MM.1S (cell line): Measurements from ENCODE around the gene CYTH1.

Experiments used
- DNase-seq: peaks from one replicate; pipeline ENCODE4 v3.0.0-alpha.2; 2015
- H2AFZ ChIP-seq: fragments of 300-600 bp; sonication (generic); 2 replicates; pipeline ENCODE4 v1.6.0; 2016; ENCODE audit warnings: antibody characterized with exemption, low read length
- H3F3A ChIP-seq: fragments of 300-600 bp; sonication (generic); 2 replicates; pipeline ENCODE4 v1.6.1; 2016; ENCODE audit warnings: mild to moderate bottlenecking, antibody characterized with exemption, low read length, moderate library complexity, mixed read lengths; ENCODE audit not compliant: insufficient read depth
- H3K27ac ChIP-seq: fragments of 300-600 bp; sonication (generic); 2 replicates; pipeline ENCODE4 v1.5.1; 2016; ENCODE audit warnings: mild to moderate bottlenecking, low read length
- H3K27me3 ChIP-seq: fragments of 300-600 bp; sonication (generic); replicated peaks from 2 replicates; pipeline ENCODE4 v1.6.0; 2016; ENCODE audit warnings: low read length; ENCODE audit not compliant: insufficient read depth
- H3K36me3 ChIP-seq: fragments of 300-600 bp; sonication (generic); replicated peaks from 2 replicates; pipeline ENCODE4 v1.6.1; 2016; ENCODE audit warnings: mild to moderate bottlenecking, low read length, mixed read lengths; ENCODE audit not compliant: insufficient read depth
- H3K4me1 ChIP-seq: fragments of 300-600 bp; sonication (generic); 2 replicates; pipeline ENCODE4 v1.6.1; 2016; ENCODE audit warnings: low read length, mixed read lengths
- H3K4me2 ChIP-seq: fragments of 300-600 bp; sonication (generic); 2 replicates; pipeline ENCODE4 v1.6.0; 2016; ENCODE audit warnings: low read depth, low read length
- H3K4me3 ChIP-seq: fragments of 300-600 bp; sonication (generic); 2 replicates; pipeline ENCODE4 v1.5.1; 2016; ENCODE audit warnings: low read length, mixed read lengths
- H3K79me2 ChIP-seq: fragments of 300-600 bp; sonication (generic); 2 replicates; pipeline ENCODE4 v1.6.1; 2016; ENCODE audit warnings: mixed run types, low read length, mixed read lengths
- H3K9ac ChIP-seq: fragments of 300-600 bp; sonication (generic); 2 replicates; pipeline ENCODE4 v1.6.1; 2016; ENCODE audit warnings: low read length, mixed read lengths
- H3K9me2 ChIP-seq: fragments of 300-600 bp; sonication (generic); replicated peaks from 2 replicates; pipeline ENCODE4 v1.6.1; 2016; ENCODE audit warnings: mild to moderate bottlenecking, low read length, mixed read lengths; ENCODE audit not compliant: insufficient read depth
- H3K9me3 ChIP-seq: fragments of 300-600 bp; sonication (generic); replicated peaks from 2 replicates; pipeline ENCODE4 v1.6.1; 2016; ENCODE audit warnings: mild to moderate bottlenecking, low read length, mixed read lengths; ENCODE audit not compliant: insufficient read depth
- H4K20me1 ChIP-seq: fragments of 300-600 bp; sonication (generic); 2 replicates; pipeline ENCODE4 v1.6.1; 2016; ENCODE audit warnings: mild to moderate bottlenecking, low read length, moderate library complexity, mixed read lengths; ENCODE audit not compliant: insufficient read depth
- CTCF ChIP-seq: fragments of 300-600 bp; sonication (generic); IDR thresholded peaks from 2 replicates; pipeline ENCODE4 v1.5.1; 2016; ENCODE audit warnings: antibody characterized with exemption, low read length, mixed read lengths
- EZH2 ChIP-seq: fragments of 300-600 bp; sonication (generic); optimal IDR thresholded peaks from 2 replicates; pipeline ENCODE3; 2017; ENCODE audit warnings: low read depth, mild to moderate bottlenecking, antibody characterized with exemption, low read length, mixed read lengths
- EZH2phosphoT487 ChIP-seq: fragments of 300-600 bp; sonication (generic); IDR thresholded peaks from 2 replicates; pipeline ENCODE4 v1.6.1; 2018; ENCODE audit warnings: antibody characterized with exemption, low read length

The CYTH1 gene

GRCh38 chr17:78781893-78782304, at the start of gene CYTH1:
TSS of gene CYTH1 (minus strand) at chr17:78782273. CDS start at chr17:78782223, 50 bp downstream.
- H3F3A ChIP-seq = peaks cover 53% of the 10 kb centered on the region
- no peaks in the 10 kb centered on the region for H3K9me3 ChIP-seq
- H2AFZ ChIP-seq = peak within 1 kb of the TSS; percentile 40; the same call in 1 of the 2 replicates
- no peaks in the 10 kb centered on the region for H3K27me3 ChIP-seq
- H3K4me1 ChIP-seq = peaks cover 37% of the 10 kb centered on the region
- no peak for DNase-seq
- TF ChIP-seq EZH2 (no peak), CTCF (no peak), EZH2phosphoT487 (no peak)
- H3K9ac ChIP-seq = peak within 1 kb of the TSS; percentile 95
- no peaks in the 10 kb centered on the region for H3K36me3 ChIP-seq
- H4K20me1 ChIP-seq = no peaks in the 10 kb centered on the region
- H3K4me3 ChIP-seq = peak within 1 kb of the TSS; percentile 81
- peaks cover 49% of the 10 kb centered on the region for H3K79me2 ChIP-seq
- peak within 1 kb of the TSS; percentile 95 for H3K27ac ChIP-seq
- H3K9me2 ChIP-seq = no peaks in the 10 kb centered on the region
- peak within 1 kb of the TSS; percentile 73 for H3K4me2 ChIP-seq

GRCh38 chr17:78829477-78829876, 47.4 kb upstream of the CYTH1 start:
- H3K4me1 ChIP-seq = no peaks in the 10 kb centered on the region
- peaks cover 35% of the 10 kb centered on the region; the same call in 1 of the 2 replicates for H3K36me3 ChIP-seq
- no peak overlapping the region for H3K4me3 ChIP-seq
- H2AFZ ChIP-seq = no peak overlapping the region
- no peak overlapping the region for H3K9ac ChIP-seq
- no peaks in the 10 kb centered on the region for H3K9me3 ChIP-seq
- no peak overlapping the region for H3K27ac ChIP-seq
- H3K79me2 ChIP-seq = peaks cover 92% of the 10 kb centered on the region
- H3K9me2 ChIP-seq = no peaks in the 10 kb centered on the region
- no peaks in the 10 kb centered on the region for H4K20me1 ChIP-seq
- no peaks in the 10 kb centered on the region for H3K27me3 ChIP-seq
- H3F3A ChIP-seq = no peaks in the 10 kb centered on the region; the same call in 1 of the 2 replicates
- no peak for TF ChIP-seq EZH2
- no peak for TF ChIP-seq EZH2phosphoT487
- no peak for TF ChIP-seq CTCF
- H3K4me2 ChIP-seq = no peak overlapping the region
- DNase-seq = no peak

GRCh38 chr17:78828470-78829185, 46.6 kb upstream of the CYTH1 start:
- Histone ChIP-seq H3F3A (no peaks in the 10 kb centered on the region; the same call in 1 of the 2 replicates), H3K36me3 (peaks cover 31% of the 10 kb centered on the region; the same call in 1 of the 2 replicates), H3K4me2 (no peak overlapping the region), H3K4me3 (no peak overlapping the region), H3K27me3 (no peaks in the 10 kb centered on the region), H4K20me1 (no peaks in the 10 kb centered on the region), H3K9ac (no peak overlapping the region), H3K79me2 (peaks cover 92% of the 10 kb centered on the region), H3K4me1 (no peaks in the 10 kb centered on the region), H2AFZ (no peak overlapping the region), H3K27ac (no peak overlapping the region), H3K9me3 (no peaks in the 10 kb centered on the region), H3K9me2 (no peaks in the 10 kb centered on the region)
- TF ChIP-seq CTCF (0 out of 2 replicates have a peak, but pooled peaks have one; percentile 14), EZH2 (no peak), EZH2phosphoT487 (no peak)
- DNase-seq = no peak
